HepG2 (cell line): ENCODE results near the gene USP36. TPM values are rescaled to one million over a fixed set of nuclear protein-coding genes. Genes with fewer than 3 reads are reported as not detected.

Experiments
- HMG20B ChIP-seq: conservative IDR thresholded peaks from 2 replicates; pipeline ENCODE4 v1.6.1; 2016; ENCODE audit warnings: missing genetic modification reagents, missing compliant biosample characterization
- KDM4B ChIP-seq: sonication (generic); formaldehyde crosslinking; IDR thresholded peaks from 2 replicates; pipeline ENCODE4 v1.4.0; 2020; ENCODE audit warnings: missing genetic modification reagents
- NFKB2 ChIP-seq: sonication (generic); formaldehyde crosslinking; IDR thresholded peaks from 2 replicates; pipeline ENCODE4 v1.4.0; 2020; ENCODE audit warnings: missing genetic modification reagents, borderline replicate concordance
- RBM39 ChIP-seq: fragments of 200-400 bp; formaldehyde crosslinking; IDR thresholded peaks from one replicate; pipeline ENCODE4 v1.6.1; 2018; ENCODE audit warnings: antibody characterized with exemption, mild to moderate bottlenecking, low read depth, low read length; ENCODE audit not compliant: poor library complexity, severe bottlenecking
- RFX3 ChIP-seq: IDR thresholded peaks from 2 replicates; pipeline ENCODE4 v1.6.1; 2016; ENCODE audit warnings: missing biosample characterization, missing genetic modification reagents
- TBX2 ChIP-seq: sonication (generic); formaldehyde crosslinking; IDR thresholded peaks from 2 replicates; pipeline ENCODE4 v1.5.0; 2020; ENCODE audit warnings: missing genetic modification reagents, mild to moderate bottlenecking, borderline replicate concordance
- ZBTB7B ChIP-seq: sonication (generic); formaldehyde crosslinking; IDR thresholded peaks from 2 replicates; pipeline ENCODE4 v1.4.0; 2020; ENCODE audit warnings: missing genetic modification reagents
- ZNF234 ChIP-seq: sonication (generic); formaldehyde crosslinking; conservative IDR thresholded peaks from 2 replicates; pipeline ENCODE4 v1.5.1; 2020; ENCODE audit warnings: mild to moderate bottlenecking, missing genetic modification reagents
- ZNF333 ChIP-seq: sonication (generic); formaldehyde crosslinking; IDR thresholded peaks from 2 replicates; pipeline ENCODE4 v1.4.0; 2020; ENCODE audit warnings: mild to moderate bottlenecking, missing genetic modification reagents, borderline replicate concordance
- ZNF773 ChIP-seq: sonication (generic); formaldehyde crosslinking; IDR thresholded peaks from 2 replicates; pipeline ENCODE4 v1.4.0; 2020; ENCODE audit warnings: missing genetic modification reagents, borderline replicate concordance
- ZNF839 ChIP-seq: sonication (generic); formaldehyde crosslinking; IDR thresholded peaks from 2 replicates; pipeline ENCODE4 v1.4.0; 2020; ENCODE audit warnings: missing genetic modification reagents, mild to moderate bottlenecking, borderline replicate concordance
- ZSCAN30 ChIP-seq: sonication (generic); formaldehyde crosslinking; IDR thresholded peaks from 2 replicates; pipeline ENCODE4 v1.5.0; 2020; ENCODE audit warnings: mild to moderate bottlenecking, missing genetic modification reagents
- polyA plus RNA-seq, 8 experiments: library from polyadenylated mRNA; depleted of rRNA in 3 of 8; stranded (reverse) in 7 of 8; unstranded in 1 of 8; fragments of >200 nt; fragmentation: Illumina TruSeq in 4 of 8; extraction: Trizol in 4 of 8; gene quantifications; 2 replicates each; pipeline versions ENCODE4 v1.2.1 to v1.2.3, GENCODE V29; 2011 to 2016; ENCODE audit warnings: low read depth in 4 of 8, missing spikeins in 1 of 8, mixed read lengths in 1 of 8; ENCODE audit not compliant: insufficient read depth in 1 of 8
- total RNA-seq, 5 experiments: library from RNA; depleted of rRNA; stranded (reverse); fragments of >200 nt; fragmentation: Illumina TruSeq; extraction: Trizol; gene quantifications; 2 replicates each; pipeline ENCODE4 v1.2.3, GENCODE V29; 2016; ENCODE audit warnings: low read depth in 1 of 5
- TF ChIP-seq, protein P1 (sequence below): sonication (generic); formaldehyde crosslinking; IDR thresholded peaks from 2 replicates; pipeline ENCODE4 v1.4.0; 2020; ENCODE audit warnings: mild to moderate bottlenecking, missing genetic modification reagents
- TF ChIP-seq, protein P2 (sequence below): sonication (generic); formaldehyde crosslinking; IDR thresholded peaks from 2 replicates; pipeline ENCODE4 v1.5.0; 2020; ENCODE audit warnings: missing genetic modification reagents
- TF ChIP-seq, protein P3 (sequence below): sonication (generic); formaldehyde crosslinking; IDR thresholded peaks from 2 replicates; pipeline ENCODE4 v1.4.0; 2020; ENCODE audit warnings: mild to moderate bottlenecking, low read depth, missing genetic modification reagents
- TF ChIP-seq, protein P4 (sequence below): sonication (generic); formaldehyde crosslinking; IDR thresholded peaks from 2 replicates; pipeline ENCODE4 v1.4.0; 2020; ENCODE audit warnings: missing genetic modification reagents, borderline replicate concordance
- TF ChIP-seq, protein P5 (sequence below): sonication (generic); formaldehyde crosslinking; IDR thresholded peaks from 2 replicates; pipeline ENCODE4 v1.4.0; 2020; ENCODE audit warnings: missing genetic modification reagents

Gene USP36
- total and polyA plus RNA-seq, 2 of the 13 experiments (the other 11 are each of a cell fraction or from before 2014, with no cell fraction given) = 29.6 to 45.9 TPM

DNA sequence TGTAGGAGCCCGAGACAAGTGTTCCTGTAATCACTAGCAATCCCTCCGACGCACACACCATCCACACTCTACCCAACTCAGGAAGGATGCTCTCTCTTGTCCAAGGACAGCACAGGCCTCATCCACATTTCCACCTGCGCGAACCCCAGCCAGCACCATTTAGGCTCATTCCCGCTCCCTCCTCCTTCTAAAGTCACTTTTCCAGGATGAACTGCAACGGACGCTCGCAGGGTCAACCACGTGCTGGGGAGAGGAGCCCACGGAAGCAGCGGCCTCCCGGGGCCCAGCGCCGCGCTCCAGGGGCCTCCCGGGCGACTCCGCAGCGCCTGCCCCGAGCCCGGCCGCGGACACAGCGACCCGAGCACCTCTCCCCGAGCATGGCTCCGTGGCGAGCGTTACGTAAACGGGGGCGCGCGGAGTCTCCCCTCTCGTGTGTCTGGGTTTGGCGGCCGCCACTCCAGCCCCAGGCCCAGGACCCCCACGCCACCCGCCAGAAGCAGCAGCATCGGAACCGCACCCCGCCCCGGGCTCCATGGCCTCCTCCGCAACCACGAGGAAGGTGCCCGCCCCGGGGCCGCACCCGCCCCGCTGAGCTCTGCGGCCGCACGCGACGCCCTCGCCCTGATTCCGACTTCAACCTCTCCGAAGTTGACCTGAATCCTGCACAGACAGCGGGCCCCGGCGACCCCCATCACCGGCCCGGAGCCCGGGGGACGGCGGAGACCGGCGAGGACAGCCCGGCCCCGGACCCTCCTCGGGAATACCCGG, 668 bp downstream of the USP36 start (continued):
- TF ChIP-seq, protein P1, sequence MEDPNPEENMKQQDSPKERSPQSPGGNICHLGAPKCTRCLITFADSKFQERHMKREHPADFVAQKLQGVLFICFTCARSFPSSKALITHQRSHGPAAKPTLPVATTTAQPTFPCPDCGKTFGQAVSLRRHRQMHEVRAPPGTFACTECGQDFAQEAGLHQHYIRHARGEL (CRISPR knock-in tag) = 0 out of 2 replicates have a peak, but pooled peaks have one; percentile 22
- TF ChIP-seq, protein P2, sequence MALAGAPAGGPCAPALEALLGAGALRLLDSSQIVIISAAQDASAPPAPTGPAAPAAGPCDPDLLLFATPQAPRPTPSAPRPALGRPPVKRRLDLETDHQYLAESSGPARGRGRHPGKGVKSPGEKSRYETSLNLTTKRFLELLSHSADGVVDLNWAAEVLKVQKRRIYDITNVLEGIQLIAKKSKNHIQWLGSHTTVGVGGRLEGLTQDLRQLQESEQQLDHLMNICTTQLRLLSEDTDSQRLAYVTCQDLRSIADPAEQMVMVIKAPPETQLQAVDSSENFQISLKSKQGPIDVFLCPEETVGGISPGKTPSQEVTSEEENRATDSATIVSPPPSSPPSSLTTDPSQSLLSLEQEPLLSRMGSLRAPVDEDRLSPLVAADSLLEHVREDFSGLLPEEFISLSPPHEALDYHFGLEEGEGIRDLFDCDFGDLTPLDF (CRISPR knock-in tag) = peak; percentile 62; the same call in 1 of the 2 replicates
- TF ChIP-seq NFKB2 (CRISPR knock-in tag) = peak; percentile 61; the same call in 1 of the 2 replicates
- TF ChIP-seq TBX2 (CRISPR knock-in tag) = peak; percentile 34
- no peak for TF ChIP-seq RFX3
- TF ChIP-seq ZNF839 = peak; percentile 48; the same call in 1 of the 2 replicates
- TF ChIP-seq, protein P3, sequence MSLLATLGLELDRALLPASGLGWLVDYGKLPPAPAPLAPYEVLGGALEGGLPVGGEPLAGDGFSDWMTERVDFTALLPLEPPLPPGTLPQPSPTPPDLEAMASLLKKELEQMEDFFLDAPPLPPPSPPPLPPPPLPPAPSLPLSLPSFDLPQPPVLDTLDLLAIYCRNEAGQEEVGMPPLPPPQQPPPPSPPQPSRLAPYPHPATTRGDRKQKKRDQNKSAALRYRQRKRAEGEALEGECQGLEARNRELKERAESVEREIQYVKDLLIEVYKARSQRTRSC (CRISPR knock-in tag) = no peak
- TF ChIP-seq, protein P4, sequence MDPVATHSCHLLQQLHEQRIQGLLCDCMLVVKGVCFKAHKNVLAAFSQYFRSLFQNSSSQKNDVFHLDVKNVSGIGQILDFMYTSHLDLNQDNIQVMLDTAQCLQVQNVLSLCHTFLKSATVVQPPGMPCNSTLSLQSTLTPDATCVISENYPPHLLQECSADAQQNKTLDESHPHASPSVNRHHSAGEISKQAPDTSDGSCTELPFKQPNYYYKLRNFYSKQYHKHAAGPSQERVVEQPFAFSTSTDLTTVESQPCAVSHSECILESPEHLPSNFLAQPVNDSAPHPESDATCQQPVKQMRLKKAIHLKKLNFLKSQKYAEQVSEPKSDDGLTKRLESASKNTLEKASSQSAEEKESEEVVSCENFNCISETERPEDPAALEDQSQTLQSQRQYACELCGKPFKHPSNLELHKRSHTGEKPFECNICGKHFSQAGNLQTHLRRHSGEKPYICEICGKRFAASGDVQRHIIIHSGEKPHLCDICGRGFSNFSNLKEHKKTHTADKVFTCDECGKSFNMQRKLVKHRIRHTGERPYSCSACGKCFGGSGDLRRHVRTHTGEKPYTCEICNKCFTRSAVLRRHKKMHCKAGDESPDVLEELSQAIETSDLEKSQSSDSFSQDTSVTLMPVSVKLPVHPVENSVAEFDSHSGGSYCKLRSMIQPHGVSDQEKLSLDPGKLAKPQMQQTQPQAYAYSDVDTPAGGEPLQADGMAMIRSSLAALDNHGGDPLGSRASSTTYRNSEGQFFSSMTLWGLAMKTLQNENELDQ (CRISPR knock-in tag) = no peak
- peak; percentile 36; the same call in 1 of the 2 replicates for TF ChIP-seq ZBTB7B (CRISPR knock-in tag)
- peak; percentile 23; the same call in 1 of the 2 replicates for TF ChIP-seq ZNF773
- TF ChIP-seq RBM39 = peak; percentile 29
- no peak for TF ChIP-seq HMG20B (CRISPR knock-in tag)
- TF ChIP-seq, protein P5, sequence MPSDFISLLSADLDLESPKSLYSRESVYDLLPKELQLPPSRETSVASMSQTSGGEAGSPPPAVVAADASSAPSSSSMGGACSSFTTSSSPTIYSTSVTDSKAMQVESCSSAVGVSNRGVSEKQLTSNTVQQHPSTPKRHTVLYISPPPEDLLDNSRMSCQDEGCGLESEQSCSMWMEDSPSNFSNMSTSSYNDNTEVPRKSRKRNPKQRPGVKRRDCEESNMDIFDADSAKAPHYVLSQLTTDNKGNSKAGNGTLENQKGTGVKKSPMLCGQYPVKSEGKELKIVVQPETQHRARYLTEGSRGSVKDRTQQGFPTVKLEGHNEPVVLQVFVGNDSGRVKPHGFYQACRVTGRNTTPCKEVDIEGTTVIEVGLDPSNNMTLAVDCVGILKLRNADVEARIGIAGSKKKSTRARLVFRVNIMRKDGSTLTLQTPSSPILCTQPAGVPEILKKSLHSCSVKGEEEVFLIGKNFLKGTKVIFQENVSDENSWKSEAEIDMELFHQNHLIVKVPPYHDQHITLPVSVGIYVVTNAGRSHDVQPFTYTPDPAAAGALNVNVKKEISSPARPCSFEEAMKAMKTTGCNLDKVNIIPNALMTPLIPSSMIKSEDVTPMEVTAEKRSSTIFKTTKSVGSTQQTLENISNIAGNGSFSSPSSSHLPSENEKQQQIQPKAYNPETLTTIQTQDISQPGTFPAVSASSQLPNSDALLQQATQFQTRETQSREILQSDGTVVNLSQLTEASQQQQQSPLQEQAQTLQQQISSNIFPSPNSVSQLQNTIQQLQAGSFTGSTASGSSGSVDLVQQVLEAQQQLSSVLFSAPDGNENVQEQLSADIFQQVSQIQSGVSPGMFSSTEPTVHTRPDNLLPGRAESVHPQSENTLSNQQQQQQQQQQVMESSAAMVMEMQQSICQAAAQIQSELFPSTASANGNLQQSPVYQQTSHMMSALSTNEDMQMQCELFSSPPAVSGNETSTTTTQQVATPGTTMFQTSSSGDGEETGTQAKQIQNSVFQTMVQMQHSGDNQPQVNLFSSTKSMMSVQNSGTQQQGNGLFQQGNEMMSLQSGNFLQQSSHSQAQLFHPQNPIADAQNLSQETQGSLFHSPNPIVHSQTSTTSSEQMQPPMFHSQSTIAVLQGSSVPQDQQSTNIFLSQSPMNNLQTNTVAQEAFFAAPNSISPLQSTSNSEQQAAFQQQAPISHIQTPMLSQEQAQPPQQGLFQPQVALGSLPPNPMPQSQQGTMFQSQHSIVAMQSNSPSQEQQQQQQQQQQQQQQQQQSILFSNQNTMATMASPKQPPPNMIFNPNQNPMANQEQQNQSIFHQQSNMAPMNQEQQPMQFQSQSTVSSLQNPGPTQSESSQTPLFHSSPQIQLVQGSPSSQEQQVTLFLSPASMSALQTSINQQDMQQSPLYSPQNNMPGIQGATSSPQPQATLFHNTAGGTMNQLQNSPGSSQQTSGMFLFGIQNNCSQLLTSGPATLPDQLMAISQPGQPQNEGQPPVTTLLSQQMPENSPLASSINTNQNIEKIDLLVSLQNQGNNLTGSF (CRISPR knock-in tag) = peak; percentile 29; the same call in 1 of the 2 replicates
- TF ChIP-seq ZNF333 (CRISPR knock-in tag) = 0 out of 2 replicates have a peak, but pooled peaks have one; percentile 37
- 0 out of 2 replicates have a peak, but pooled peaks have one; percentile 75 for TF ChIP-seq ZNF234 (CRISPR knock-in tag)
- 0 out of 2 replicates have a peak, but pooled peaks have one; percentile 10 for TF ChIP-seq ZSCAN30 (CRISPR knock-in tag)
- no peak for TF ChIP-seq KDM4B (CRISPR knock-in tag)
